ENCODE data around the gene SLC39A13. TPM values are rescaled to one million over a fixed set of nuclear protein-coding genes. Genes with fewer than 3 reads are reported as not detected.

The SLC39A13 gene
- total and polyA plus RNA-seq, 2 of the 4 experiments (the other 2 are of a cell fraction), result 32.4 to 144 TPM

DNA sequence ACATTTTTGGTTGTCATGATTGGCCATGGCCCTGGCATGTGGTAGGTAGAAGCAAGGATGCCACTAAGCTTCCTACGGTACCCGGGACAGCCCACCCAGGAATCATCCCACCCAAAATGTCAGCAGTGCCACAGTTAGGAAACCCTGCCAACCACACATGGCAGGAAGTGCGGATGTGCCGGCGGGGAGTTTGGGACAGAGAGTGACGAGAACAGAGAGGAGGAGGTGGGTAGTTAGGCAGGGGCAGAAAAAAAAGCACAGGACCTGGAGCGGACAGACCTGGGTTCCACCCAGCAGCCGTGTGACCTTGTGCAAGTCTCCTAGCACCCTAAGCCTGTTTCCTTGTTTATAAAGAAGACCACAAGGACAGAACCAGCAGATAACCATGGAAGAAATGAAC lies 33.4 kb upstream of the SLC39A13 start:
- H4K20me1 ChIP-seq (ENCODE audit: insufficient read depth, low read length), result no peaks in the 10 kb centered on the region; the same call in 1 of the 2 replicates
- H3K27ac ChIP-seq (ENCODE audit: insufficient read depth, low read length), result no peak overlapping the region
- CTCF ChIA-PET, result interaction anchor here (1.2 kb wide), 1 partner anchor 11 kb away, joined by 4 read pairs; no protein-coding TSS in a partner anchor

More for the DNA sequence above, 33.4 kb upstream of the SLC39A13 start:
- Histone ChIP-seq H2BK15ac (ENCODE audit: low read depth, low read length) (no peak overlapping the region), H4K5ac (ENCODE audit: low read depth, low read length) (no peak overlapping the region), H3K36me3 (ENCODE audit: control insufficient read depth, insufficient read depth, low read length) (no peaks in the 10 kb centered on the region), H3K56ac (ENCODE audit: extremely low read depth, insufficient read depth, low read length) (no peak overlapping the region), H3K4me3 (ENCODE audit: insufficient read depth, low read depth, low read length) (no peak overlapping the region), H3K14ac (replicated peaks; ENCODE audit: low read depth, low read length) (no peak overlapping the region), H3K9me3 (ENCODE audit: control insufficient read depth, insufficient read depth, low read length) (no peaks in the 10 kb centered on the region), H2BK20ac (ENCODE audit: low read depth, low read length) (no peak overlapping the region), H3K4me1 (ENCODE audit: control insufficient read depth, insufficient read depth, low read length) (peaks cover 5% of the 10 kb centered on the region), H4K8ac (ENCODE audit: low read depth in 2 of 2, low read length in 2 of 2) (no peak overlapping the region), H2BK5ac (ENCODE audit: low read depth, low read length, poor library complexity, severe bottlenecking) (no peak overlapping the region), H3K79me1 (ENCODE audit: low read depth in 1 of 2, low read length in 2 of 2) (no peaks in the 10 kb centered on the region), H3K27me3 (ENCODE audit: control insufficient read depth, insufficient read depth, low read length) (peaks cover 5% of the 10 kb centered on the region; the same call in 1 of the 2 replicates), H3K9ac (ENCODE audit: low read depth, low read length) (no peak overlapping the region), H2BK120ac (ENCODE audit: low read depth, low read length) (no peak overlapping the region), H4K91ac (ENCODE audit: insufficient read depth, low read depth, low read length) (no peak overlapping the region), H3K23ac (ENCODE audit: low read depth, low read length) (no peak overlapping the region), H3K4me2 (ENCODE audit: low read depth, low read length) (no peak overlapping the region), H2AK5ac (ENCODE audit: low read depth, low read length) (no peak overlapping the region), H3K18ac (ENCODE audit: low read depth, low read length) (no peak overlapping the region), H2AK9ac (replicated peaks; ENCODE audit: low read depth, low read length, poor library complexity) (peak overlapping the region; percentile 42), H3K4ac (ENCODE audit: low read depth, low read length) (no peak overlapping the region; the same call in 1 of the 2 replicates), H2AFZ (replicated peaks; ENCODE audit: low read length, poor library complexity) (peak overlapping the region; percentile 76), H3K9me1 (ENCODE audit: insufficient read depth, low read length) (peaks cover 9% of the 10 kb centered on the region)
- POLR2A ChIA-PET (ENCODE audit: unreplicated experiment), result no interaction called here
- dilution Hi-C loops (cut with HindIII; ENCODE audit: low sequenced_read_pairs, unreplicated experiment) (no loop called here), in situ Hi-C loops (cut with MboI; ENCODE audit: low sequenced_read_pairs) (no loop called here), intact Hi-C loops (cut with micrococcal nuclease) (no loop called here)
- WGBS, 2 experiments (ENCODE audit: extremely low coverage in 2 of 2, insufficient read length in 1 of 2), result no CpG with 5 or more reads among the region's 8 CpGs
- ATAC-seq (ENCODE audit: low read depth) (no peak), DNase-seq (no peak)
- TF ChIP-seq CHD1 (IDR thresholded peaks at IDR 0.05; ENCODE audit: low read depth, low read length) (no peak), RFX5 (IDR thresholded peaks at IDR 0.05; ENCODE audit: low read depth, low read length) (no peak), FOS (IDR thresholded peaks at IDR 0.05; ENCODE audit: low read depth, low read length) (no peak), RAD21 (IDR thresholded peaks at IDR 0.05; ENCODE audit: low read length) (no peak), MXI1 (IDR thresholded peaks at IDR 0.05; ENCODE audit: borderline replicate concordance, low read depth, low read length) (no peak), BHLHE40 (IDR thresholded peaks at IDR 0.05; ENCODE audit: low read depth, low read length) (no peak), MAFK (IDR thresholded peaks at IDR 0.05; ENCODE audit: low read depth, low read length) (no peak), POLR2A (IDR thresholded peaks at IDR 0.05; ENCODE audit: low read depth, low read length) (no peak), RCOR1 (IDR thresholded peaks at IDR 0.05; ENCODE audit: insufficient replicate concordance, low read length) (no peak), NFE2L2 (IDR thresholded peaks at IDR 0.05; ENCODE audit: low read depth, low read length) (no peak), MAZ (IDR thresholded peaks at IDR 0.05; ENCODE audit: borderline replicate concordance, low read depth, low read length) (no peak), SMC3 (IDR thresholded peaks at IDR 0.05; ENCODE audit: low read depth, low read length) (no peak), CEBPB (IDR thresholded peaks at IDR 0.05; ENCODE audit: low read depth, low read length) (no peak)
- TF ChIP-seq, protein P1, sequence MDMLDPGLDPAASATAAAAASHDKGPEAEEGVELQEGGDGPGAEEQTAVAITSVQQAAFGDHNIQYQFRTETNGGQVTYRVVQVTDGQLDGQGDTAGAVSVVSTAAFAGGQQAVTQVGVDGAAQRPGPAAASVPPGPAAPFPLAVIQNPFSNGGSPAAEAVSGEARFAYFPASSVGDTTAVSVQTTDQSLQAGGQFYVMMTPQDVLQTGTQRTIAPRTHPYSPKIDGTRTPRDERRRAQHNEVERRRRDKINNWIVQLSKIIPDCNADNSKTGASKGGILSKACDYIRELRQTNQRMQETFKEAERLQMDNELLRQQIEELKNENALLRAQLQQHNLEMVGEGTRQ (IDR thresholded peaks at IDR 0.05; ENCODE audit: low read depth, low read length), result no peak
- TF ChIP-seq, protein P2, sequence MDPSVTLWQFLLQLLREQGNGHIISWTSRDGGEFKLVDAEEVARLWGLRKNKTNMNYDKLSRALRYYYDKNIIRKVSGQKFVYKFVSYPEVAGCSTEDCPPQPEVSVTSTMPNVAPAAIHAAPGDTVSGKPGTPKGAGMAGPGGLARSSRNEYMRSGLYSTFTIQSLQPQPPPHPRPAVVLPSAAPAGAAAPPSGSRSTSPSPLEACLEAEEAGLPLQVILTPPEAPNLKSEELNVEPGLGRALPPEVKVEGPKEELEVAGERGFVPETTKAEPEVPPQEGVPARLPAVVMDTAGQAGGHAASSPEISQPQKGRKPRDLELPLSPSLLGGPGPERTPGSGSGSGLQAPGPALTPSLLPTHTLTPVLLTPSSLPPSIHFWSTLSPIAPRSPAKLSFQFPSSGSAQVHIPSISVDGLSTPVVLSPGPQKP (IDR thresholded peaks at IDR 0.05; ENCODE audit: borderline replicate concordance, low read depth, low read length), result no peak
- TF ChIP-seq, protein P3, sequence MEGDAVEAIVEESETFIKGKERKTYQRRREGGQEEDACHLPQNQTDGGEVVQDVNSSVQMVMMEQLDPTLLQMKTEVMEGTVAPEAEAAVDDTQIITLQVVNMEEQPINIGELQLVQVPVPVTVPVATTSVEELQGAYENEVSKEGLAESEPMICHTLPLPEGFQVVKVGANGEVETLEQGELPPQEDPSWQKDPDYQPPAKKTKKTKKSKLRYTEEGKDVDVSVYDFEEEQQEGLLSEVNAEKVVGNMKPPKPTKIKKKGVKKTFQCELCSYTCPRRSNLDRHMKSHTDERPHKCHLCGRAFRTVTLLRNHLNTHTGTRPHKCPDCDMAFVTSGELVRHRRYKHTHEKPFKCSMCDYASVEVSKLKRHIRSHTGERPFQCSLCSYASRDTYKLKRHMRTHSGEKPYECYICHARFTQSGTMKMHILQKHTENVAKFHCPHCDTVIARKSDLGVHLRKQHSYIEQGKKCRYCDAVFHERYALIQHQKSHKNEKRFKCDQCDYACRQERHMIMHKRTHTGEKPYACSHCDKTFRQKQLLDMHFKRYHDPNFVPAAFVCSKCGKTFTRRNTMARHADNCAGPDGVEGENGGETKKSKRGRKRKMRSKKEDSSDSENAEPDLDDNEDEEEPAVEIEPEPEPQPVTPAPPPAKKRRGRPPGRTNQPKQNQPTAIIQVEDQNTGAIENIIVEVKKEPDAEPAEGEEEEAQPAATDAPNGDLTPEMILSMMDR (conservative IDR thresholded peaks at IDR 0.05; ENCODE audit: low read depth, low read length), result no peak
- BruUV-seq (replicated peaks), result no TSS peak

All from IMR-90 (cell line).